Gastroesophageal sphincter (tissue), 4 donors: ENCODE results near the gene BMAL1. TPM values are rescaled to one million over a fixed set of nuclear protein-coding genes. Genes with fewer than 3 reads are reported as not detected.

Experiments used
- ATAC-seq: fragments of 150-250 bp; one replicate; pipeline ENCODE4 v1.9.1; 2016; ENCODE audit warnings: mild to moderate bottlenecking, moderate library complexity
- H3K27ac ChIP-seq, 4 donors: fragments of 200-600 bp; sonication (generic) in 3 of 4; 1 replicate in 3 of 4; 2 replicates in 1 of 4; pipeline ENCODE4 v1.5.1; 2016 to 2019
- H3K27me3 ChIP-seq: fragments of 200-600 bp; sonication (generic); one replicate; pipeline ENCODE4 v1.5.1; 2019
- H3K36me3 ChIP-seq, 2 donors: fragments of 200-600 bp; sonication (generic); one replicate each; pipeline ENCODE4 v1.5.1; 2019; ENCODE audit warnings: control low read depth in 1 of 2
- H3K4me1 ChIP-seq, 3 donors: fragments of 200-600 bp; sonication (generic); 1 replicate in 2 of 3; 2 replicates in 1 of 3; pipeline ENCODE4 v1.5.1; 2016 to 2019; ENCODE audit warnings: control low read depth in 2 of 3
- H3K4me3 ChIP-seq, 2 donors: fragments of 200-600 bp; sonication (generic); one replicate each; pipeline ENCODE4 v1.5.1; 2019; ENCODE audit warnings: mild to moderate bottlenecking in 1 of 2, moderate library complexity in 1 of 2
- H3K9me3 ChIP-seq, 3 donors: fragments of 200-600 bp; sonication (generic); one replicate each; pipeline ENCODE4 v1.5.1; 2017 to 2019; ENCODE audit warnings: control low read depth in 2 of 3
- CTCF ChIP-seq, 4 experiments: fragments of 200-600 bp in 2 of 4; fragments of 450-650 bp in 2 of 4; sonication (generic) in 1 of 4; IDR thresholded peaks; one replicate each; pipeline ENCODE4 v1.5.1; 2017 to 2019; ENCODE audit warnings: antibody characterized with exemption in 4 of 4, mild to moderate bottlenecking in 2 of 4, moderate library complexity in 2 of 4
- EP300 ChIP-seq: sonication (generic); formaldehyde crosslinking; IDR thresholded peaks from one replicate; pipeline ENCODE4 v1.6.1; 2017; ENCODE audit warnings: antibody characterized with exemption, mild to moderate bottlenecking
- POLR2A ChIP-seq, 2 donors: fragments of 450-650 bp; IDR thresholded peaks; one replicate each; pipeline ENCODE4 v1.6.1; 2017; ENCODE audit warnings: antibody characterized with exemption in 2 of 2, mild to moderate bottlenecking in 2 of 2, moderate library complexity in 1 of 2
- POLR2AphosphoS5 ChIP-seq: sonication (generic); formaldehyde crosslinking; IDR thresholded peaks from one replicate; pipeline ENCODE4 v1.6.1; 2017; ENCODE audit warnings: antibody characterized with exemption
- WGBS, 2 donors: methylation state at CpG; one replicate each; pipeline ENCODE4 v1.1.5; 2018; ENCODE audit warnings: low coverage in 1 of 2; 5-methylcytosine and 5-hydroxymethylcytosine counted together
- total RNA-seq, 4 donors: library from RNA; depleted of rRNA; stranded (reverse); fragments of >200 nt; gene quantifications; one replicate each; pipeline ENCODE4 v1.1.0, GENCODE V29; 2016

Gene BMAL1
- total RNA-seq, 4 donors from 2014 or later = 32.2 to 38.4 (median 36.0) TPM

- H3K4me1 ChIP-seq = peaks cover 0 to 94% (median 14%) of the 10 kb centered on the region in 3 donors
- TF ChIP-seq CTCF (IDR thresholded peaks at IDR 0.05) (no peak), POLR2AphosphoS5 (no peak), EP300 (no peak), POLR2A (IDR thresholded peaks at IDR 0.05) (no peak)
- peak; percentile 16 for ATAC-seq
- no peak overlapping the region for H3K27ac ChIP-seq
- no peak overlapping the region for H3K4me3 ChIP-seq
- no peaks in the 10 kb centered on the region for H3K9me3 ChIP-seq
- no peaks in the 10 kb centered on the region for H3K27me3 ChIP-seq
- H3K36me3 ChIP-seq = no peaks in the 10 kb centered on the region
- whole genome bisulfite sequencing, 2 donors = 53 to 61% methylated on average over 5 of the region's 5 CpGs
These were observed 20.3 kb downstream of the BMAL1 start for GRCh38 chr11:13297917-13298356.

GRCh38 chr11:13298765-13299164 is 21.2 kb downstream of the BMAL1 start:
- Histone ChIP-seq H3K9me3 (no peaks in the 10 kb centered on the region), H3K27me3 (no peaks in the 10 kb centered on the region), H3K4me1 (peaks cover 0 to 90% (median 14%) of the 10 kb centered on the region in 3 donors), H3K27ac (no peak overlapping the region), H3K36me3 (no peaks in the 10 kb centered on the region), H3K4me3 (no peak overlapping the region)
- WGBS, 2 donors = no CpG with 5 or more reads among the region's 4 CpGs
- no peak for ATAC-seq
- TF ChIP-seq POLR2AphosphoS5 = no peak
- TF ChIP-seq POLR2A (IDR thresholded peaks at IDR 0.05) = no peak
- no peak for TF ChIP-seq CTCF (IDR thresholded peaks at IDR 0.05)
- TF ChIP-seq EP300 = no peak

- H3K4me3 ChIP-seq = no peak overlapping the region
- H3K36me3 ChIP-seq = no peaks in the 10 kb centered on the region
- no peaks in the 10 kb centered on the region for H3K9me3 ChIP-seq
- no peaks in the 10 kb centered on the region for H3K27me3 ChIP-seq
- no peak overlapping the region for H3K27ac ChIP-seq
- ATAC-seq = no peak
- no peak for TF ChIP-seq POLR2A (IDR thresholded peaks at IDR 0.05)
- no peak for TF ChIP-seq POLR2AphosphoS5
- TF ChIP-seq CTCF (IDR thresholded peaks at IDR 0.05) = no peak
- TF ChIP-seq EP300 = no peak
- H3K4me1 ChIP-seq = peaks cover 0 to 92% (median 17%) of the 10 kb centered on the region in 3 donors
These were observed 23.9 kb downstream of the BMAL1 start for GRCh38 chr11:13301522-13301921.

- Histone ChIP-seq H3K4me3 (no peak overlapping the region), H3K27ac (no peak overlapping the region), H3K36me3 (no peaks in the 10 kb centered on the region), H3K27me3 (no peaks in the 10 kb centered on the region), H3K9me3 (no peaks in the 10 kb centered on the region), H3K4me1 (peaks cover 0 to 96% (median 14%) of the 10 kb centered on the region in 3 donors)
- no peak for ATAC-seq
- WGBS, 2 donors = 85 to 86% methylated on average over 4 to 8 of the region's 8 CpGs
- TF ChIP-seq EP300 (no peak), CTCF (IDR thresholded peaks at IDR 0.05) (no peak), POLR2A (IDR thresholded peaks at IDR 0.05) (no peak), POLR2AphosphoS5 (no peak)
These were observed 24.9 kb downstream of the BMAL1 start for GRCh38 chr11:13302420-13302958.
